KMS-11 (cell line): ENCODE data around the gene LPP.

Experiments used
- H2AFZ ChIP-seq: fragments of 200-600 bp; sonication (generic); 2 replicates; pipeline ENCODE4 v1.6.1; 2016; ENCODE audit warnings: antibody characterized with exemption, mixed run types, low read depth
- H3K27ac ChIP-seq: fragments of 200-600 bp; sonication (generic); 2 replicates; pipeline ENCODE4 v1.6.1; 2016; ENCODE audit warnings: mild to moderate bottlenecking, mixed run types
- H3K27me3 ChIP-seq: fragments of 200-600 bp; sonication (generic); 2 replicates; pipeline ENCODE4 v1.6.1; 2017; ENCODE audit warnings: mild to moderate bottlenecking, low read depth, mixed run types, moderate library complexity; ENCODE audit not compliant: insufficient read depth
- H3K36me3 ChIP-seq: fragments of 200-600 bp; sonication (generic); 2 replicates; pipeline ENCODE4 v1.6.1; 2017; ENCODE audit warnings: mild to moderate bottlenecking, mixed run types; ENCODE audit not compliant: insufficient read depth
- H3K4me1 ChIP-seq: fragments of 200-600 bp; sonication (generic); 2 replicates; pipeline ENCODE4 v1.6.1; 2016; ENCODE audit warnings: mild to moderate bottlenecking, low read depth, mixed run types; ENCODE audit not compliant: poor library complexity, severe bottlenecking
- H3K4me2 ChIP-seq: fragments of 200-600 bp; sonication (generic); 2 replicates; pipeline ENCODE4 v1.7.0; 2016; ENCODE audit warnings: mild to moderate bottlenecking, mixed run types
- H3K4me3 ChIP-seq: fragments of 200-600 bp; sonication (generic); IDR thresholded peaks from 2 replicates; pipeline ENCODE4 v1.6.1; 2017; ENCODE audit warnings: low read depth, low read length, mixed read lengths; ENCODE audit not compliant: insufficient read depth
- H3K79me2 ChIP-seq: fragments of 200-600 bp; sonication (generic); 2 replicates; pipeline ENCODE4 v1.6.1; 2016; ENCODE audit warnings: low read depth, mixed run types; ENCODE audit not compliant: insufficient read depth
- H3K9ac ChIP-seq: fragments of 200-600 bp; sonication (generic); 2 replicates; pipeline ENCODE4 v1.6.1; 2016; ENCODE audit warnings: mild to moderate bottlenecking, mixed run types
- H4K20me1 ChIP-seq: fragments of 200-600 bp; sonication (generic); 2 replicates; pipeline ENCODE4 v1.6.1; 2016; ENCODE audit warnings: mild to moderate bottlenecking, mixed run types; ENCODE audit not compliant: insufficient read depth
- CTCF ChIP-seq: fragments of 200-600 bp; sonication (generic); conservative IDR thresholded peaks from 2 replicates; pipeline ENCODE4 v1.6.1; 2017; ENCODE audit warnings: low read depth, mild to moderate bottlenecking, antibody characterized with exemption, low read length, moderate library complexity, mixed read lengths

The LPP gene

GRCh38 chr3:188779281-188779980 lies 625.5 kb downstream of the LPP start:
- no peak for TF ChIP-seq CTCF
- H3K4me1 ChIP-seq, result no peaks in the 10 kb centered on the region
- no peaks in the 10 kb centered on the region for H4K20me1 ChIP-seq
- H3K4me2 ChIP-seq, result no peak overlapping the region
- H3K4me3 ChIP-seq, result no peak overlapping the region
- no peaks in the 10 kb centered on the region for H3K79me2 ChIP-seq
- no peak overlapping the region for H3K27ac ChIP-seq
- no peak overlapping the region for H2AFZ ChIP-seq
- H3K27me3 ChIP-seq, result no peaks in the 10 kb centered on the region
- H3K9ac ChIP-seq, result no peak overlapping the region
- H3K36me3 ChIP-seq, result no peaks in the 10 kb centered on the region

DNA sequence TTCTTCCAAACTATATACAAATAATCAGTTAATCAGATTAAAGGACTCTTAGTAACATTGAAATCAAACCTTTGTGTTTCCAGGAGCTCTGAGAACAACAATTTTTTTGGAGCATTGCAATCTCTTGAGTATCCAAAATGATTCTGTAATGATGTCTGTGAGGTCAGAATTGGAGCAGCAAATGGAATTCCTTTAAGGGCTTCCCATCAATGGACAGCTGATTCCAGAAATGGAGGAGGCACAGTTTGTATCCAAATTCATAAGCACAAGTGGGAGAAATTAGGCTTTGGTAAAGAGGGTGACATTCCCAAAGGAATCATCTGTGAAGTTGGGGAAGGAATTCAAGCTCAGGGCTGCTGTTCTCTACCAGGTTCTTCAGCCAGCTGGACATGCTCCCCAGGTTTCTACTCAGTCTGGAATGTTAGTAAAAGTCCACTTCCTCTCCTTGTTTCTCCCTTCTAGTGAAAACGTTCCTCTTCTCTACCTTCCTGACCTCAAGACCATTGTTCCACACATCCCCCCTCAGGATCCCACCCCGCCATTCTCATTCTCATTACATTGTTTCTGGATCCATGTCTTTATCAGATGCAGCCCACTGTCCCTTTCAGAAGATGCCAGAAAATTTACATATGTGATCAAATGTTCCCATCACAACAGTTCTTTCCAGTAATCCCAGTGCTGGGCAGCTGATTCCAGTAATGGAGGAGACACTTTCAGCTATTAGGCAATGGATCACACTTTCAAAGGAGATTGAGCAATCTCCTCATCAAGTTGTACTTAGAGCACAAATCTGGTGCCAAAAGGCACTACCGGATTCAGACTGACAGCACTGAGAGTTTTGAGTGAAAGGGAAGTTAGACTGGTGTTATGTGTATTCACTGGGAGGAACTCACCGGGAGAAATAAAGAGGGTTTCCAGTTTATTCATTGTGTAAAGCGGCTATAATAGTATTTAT lies 626.5 kb downstream of the LPP start:
- Histone ChIP-seq H4K20me1 (no peaks in the 10 kb centered on the region), H3K4me2 (no peak overlapping the region), H3K4me3 (no peak overlapping the region), H3K36me3 (no peaks in the 10 kb centered on the region), H3K4me1 (no peaks in the 10 kb centered on the region), H3K79me2 (no peaks in the 10 kb centered on the region), H3K9ac (no peak overlapping the region), H3K27me3 (no peaks in the 10 kb centered on the region), H3K27ac (no peak overlapping the region), H2AFZ (no peak overlapping the region)
- TF ChIP-seq CTCF, result no peak

GRCh38 chr3:188782613-188783124 lies 628.7 kb downstream of the LPP start:
- TF ChIP-seq CTCF, result no peak
- H3K36me3 ChIP-seq, result no peaks in the 10 kb centered on the region
- H3K4me3 ChIP-seq, result no peak overlapping the region
- H3K4me2 ChIP-seq, result no peak overlapping the region
- H3K27ac ChIP-seq, result no peak overlapping the region
- H3K4me1 ChIP-seq, result peaks cover 4% of the 10 kb centered on the region
- no peak overlapping the region for H3K9ac ChIP-seq
- no peaks in the 10 kb centered on the region for H3K27me3 ChIP-seq
- H2AFZ ChIP-seq, result no peak overlapping the region
- H4K20me1 ChIP-seq, result no peaks in the 10 kb centered on the region
- no peaks in the 10 kb centered on the region for H3K79me2 ChIP-seq

DNA sequence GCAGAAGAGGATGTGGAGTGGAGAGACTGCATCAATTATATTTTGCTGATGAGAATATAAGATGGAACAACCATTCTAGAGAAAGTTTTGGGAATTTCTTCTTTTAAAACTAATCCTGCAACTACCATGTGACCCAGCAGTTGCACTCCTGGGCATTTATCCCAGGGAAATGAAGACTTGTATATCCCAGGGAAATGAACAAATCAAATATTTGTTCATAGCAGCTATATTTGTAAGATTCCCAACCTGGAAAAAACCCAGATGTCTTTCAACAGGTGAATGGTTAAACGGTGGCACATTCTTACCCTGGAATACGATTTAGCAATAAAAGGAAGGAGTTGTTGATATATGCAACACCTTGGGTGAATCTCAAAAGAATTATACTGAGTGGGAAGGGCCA lies 632.5 kb downstream of the LPP start:
- Histone ChIP-seq H3K27me3 (no peaks in the 10 kb centered on the region), H2AFZ (no peak overlapping the region), H3K36me3 (no peaks in the 10 kb centered on the region), H3K79me2 (no peaks in the 10 kb centered on the region), H3K9ac (no peak overlapping the region), H3K4me2 (no peak overlapping the region), H3K4me1 (peaks cover 30% of the 10 kb centered on the region), H4K20me1 (no peaks in the 10 kb centered on the region), H3K4me3 (no peak overlapping the region), H3K27ac (no peak overlapping the region)
- TF ChIP-seq CTCF, result no peak
